HG03457 (cell line): ENCODE data around the gene VWA3A.
"Not testable (repeated sequence)": the region's sequence is repeated elsewhere in the genome, so short reads cannot be mapped to it uniquely, and the experiment has no call there.

Source experiments
- ATAC-seq: cut with Tn5 transposase; IDR thresholded peaks from one replicate; pipeline ENCODE4 v1.9.1; 2021; ENCODE audit warnings: moderate number of reproducible peaks; ENCODE audit not compliant: unreplicated experiment

Gene VWA3A

GRCh38 chr16:22132801-22133200, 40.5 kb downstream of the VWA3A start:
- no peak for ATAC-seq

DNA sequence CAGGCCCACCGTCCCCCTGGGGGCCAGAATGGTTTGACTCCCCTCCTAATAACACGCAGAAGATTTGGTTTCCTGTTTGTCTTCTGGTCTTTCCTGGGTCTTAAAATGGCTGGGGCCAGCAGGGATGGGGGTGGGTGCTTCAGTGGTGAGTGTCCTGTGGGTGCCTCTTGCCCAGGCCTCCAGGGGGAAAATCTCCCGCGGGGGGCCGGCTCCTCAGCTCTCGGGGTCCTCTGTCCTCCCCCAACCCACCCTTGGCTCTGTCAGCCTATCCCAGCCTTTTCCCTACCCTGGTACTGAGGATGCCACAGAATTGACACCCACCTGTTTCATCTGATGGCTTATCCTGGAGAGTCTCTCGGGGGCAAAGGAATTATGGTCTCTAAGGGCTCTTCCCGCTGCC, 46.1 kb downstream of the VWA3A start:
- ATAC-seq: no peak

DNA sequence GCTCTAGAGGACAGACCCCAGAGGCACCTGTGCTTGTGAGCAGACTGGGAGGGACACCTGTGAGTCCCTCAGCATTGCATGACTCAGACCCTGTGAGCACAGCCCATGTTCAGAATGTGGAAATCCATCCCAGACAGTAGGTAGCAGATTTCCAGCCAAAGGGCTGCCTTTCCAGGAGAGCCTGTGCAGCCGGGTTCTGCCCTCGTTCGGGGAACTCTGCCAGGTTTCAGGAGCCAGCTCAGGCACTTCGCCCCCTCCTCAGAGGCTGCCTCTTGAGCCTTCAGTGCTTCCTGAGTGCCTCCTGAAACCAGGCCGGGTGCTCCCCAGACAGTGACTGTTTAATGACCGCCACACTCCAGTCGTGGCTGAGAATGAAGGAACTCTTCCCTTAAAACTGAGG, 46.7 kb downstream of the VWA3A start:
- ATAC-seq: no peak

- ATAC-seq: no peak
These were observed 47.4 kb downstream of the VWA3A start for GRCh38 chr16:22139732-22140131.

DNA sequence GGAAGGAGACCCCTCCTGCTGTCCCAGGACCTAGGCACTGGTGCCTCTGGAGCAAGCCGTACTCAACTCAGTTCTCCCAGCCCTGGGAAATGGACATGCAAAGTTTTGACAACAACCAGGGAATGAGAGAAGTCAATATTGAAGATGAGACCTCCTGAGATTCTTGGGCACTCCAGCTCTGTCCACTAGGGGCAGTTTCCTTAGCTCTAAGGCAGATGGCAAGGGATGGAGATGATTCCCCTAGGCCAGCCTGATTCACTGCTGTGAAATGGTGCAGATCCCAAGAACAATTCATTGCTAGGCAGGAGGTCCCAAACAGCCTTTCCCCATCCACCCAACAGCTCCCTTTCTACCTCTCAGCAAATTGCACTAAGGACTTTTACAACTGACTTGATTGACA, 49.4 kb downstream of the VWA3A start:
- ATAC-seq: no peak

DNA sequence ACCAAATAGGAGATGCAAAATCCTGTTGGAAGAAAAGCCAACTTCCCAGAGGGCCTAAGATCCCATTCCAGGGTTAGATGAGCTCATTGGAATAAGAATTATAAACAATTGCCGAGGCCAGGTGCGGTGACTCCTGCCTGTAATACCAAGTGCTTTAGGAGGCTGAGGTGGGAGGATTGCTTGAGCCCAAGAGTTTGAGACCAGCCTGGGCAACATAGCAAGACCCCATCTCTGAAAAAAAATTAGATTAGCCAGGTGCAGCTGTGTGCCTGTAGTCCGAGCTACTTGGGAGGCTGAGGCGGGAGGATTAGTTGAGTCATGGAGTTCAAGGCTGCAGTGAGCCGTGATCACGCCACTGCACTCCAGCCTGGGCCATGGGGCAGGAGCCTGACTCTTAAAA, 52.2 kb downstream of the VWA3A start:
- no peak for ATAC-seq

DNA sequence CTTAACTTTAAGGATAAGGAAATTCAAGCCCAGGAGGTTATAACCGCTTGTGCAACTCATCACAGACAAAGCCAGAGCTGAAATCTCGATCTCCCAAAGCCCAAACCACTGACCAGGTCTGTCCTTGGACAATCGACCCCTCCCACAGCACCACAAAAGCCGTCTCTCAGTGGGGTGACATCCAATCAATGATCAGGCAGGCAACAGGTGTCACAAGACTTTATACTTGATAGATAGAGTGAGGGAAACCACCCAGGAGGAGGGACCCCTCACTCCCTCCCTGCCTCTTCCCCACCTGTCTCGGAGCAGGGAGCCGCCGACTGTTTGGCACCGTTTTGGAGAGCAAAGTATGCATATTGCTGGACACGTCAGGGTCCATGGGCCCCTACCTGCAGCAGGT, 55.5 kb downstream of the VWA3A start:
- no peak for ATAC-seq

GRCh38 chr16:22151246-22151998, 59.1 kb downstream of the VWA3A start:
- ATAC-seq: no peak

DNA sequence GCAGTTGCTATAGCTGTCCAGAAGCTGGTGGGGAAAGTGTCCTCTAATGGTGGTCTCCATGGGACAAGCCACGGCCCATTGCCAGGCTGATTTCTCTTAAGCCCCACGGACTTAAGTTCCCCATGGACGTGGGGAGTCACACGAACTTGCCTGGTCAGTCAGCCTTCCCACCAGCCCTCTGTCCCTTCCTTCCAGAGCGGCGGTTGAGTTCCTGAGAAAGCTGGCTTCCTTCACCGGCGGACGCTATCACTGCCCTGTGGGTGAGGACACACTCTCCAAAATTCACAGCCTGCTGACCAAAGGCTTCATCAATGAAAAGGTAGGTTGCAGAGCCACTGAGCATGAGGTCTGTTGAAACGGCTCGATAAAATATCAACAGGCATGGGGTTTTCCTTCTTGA, 60.0 kb downstream of the VWA3A start:
- no peak for ATAC-seq

DNA sequence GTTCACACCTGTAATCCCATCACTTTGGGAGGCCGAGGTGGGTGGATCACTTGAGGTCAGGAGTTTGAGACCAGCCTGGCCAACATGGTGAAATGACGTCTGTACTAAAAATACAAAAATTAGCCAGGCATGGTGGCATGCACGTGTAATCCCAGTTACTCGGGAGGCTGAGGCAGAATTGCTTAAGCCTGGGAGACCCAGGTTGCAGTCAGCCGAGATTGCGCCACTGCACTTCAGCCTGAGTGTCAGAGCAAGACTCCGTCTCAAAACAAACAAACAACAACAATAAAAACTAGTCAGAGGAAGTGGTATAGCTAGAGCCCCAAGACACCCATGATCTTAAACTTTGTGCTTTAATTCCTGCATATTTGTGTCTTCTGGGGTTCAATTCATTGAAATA, 60.7 kb downstream of the VWA3A start:
- not testable (repeated sequence) for ATAC-seq

DNA sequence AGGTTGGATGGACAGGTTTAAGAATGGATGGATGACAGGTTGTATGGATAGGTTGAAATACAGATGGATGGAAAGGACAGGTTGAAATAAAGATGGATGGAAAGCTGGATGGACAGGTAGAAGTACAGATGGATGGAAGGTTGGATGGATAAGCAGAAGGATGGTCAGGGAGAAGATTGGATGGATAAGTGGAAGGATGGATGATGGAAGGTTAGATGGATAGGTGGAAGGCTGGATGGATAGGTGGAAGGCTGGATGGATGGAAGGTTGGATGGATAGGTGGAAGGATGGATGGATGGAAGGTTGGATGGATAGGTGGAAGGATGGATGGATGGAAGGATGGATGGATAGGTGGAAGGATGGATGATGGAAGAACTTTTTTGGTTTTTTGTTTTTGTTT, 69.1 kb downstream of the VWA3A start:
- ATAC-seq: no peak

DNA sequence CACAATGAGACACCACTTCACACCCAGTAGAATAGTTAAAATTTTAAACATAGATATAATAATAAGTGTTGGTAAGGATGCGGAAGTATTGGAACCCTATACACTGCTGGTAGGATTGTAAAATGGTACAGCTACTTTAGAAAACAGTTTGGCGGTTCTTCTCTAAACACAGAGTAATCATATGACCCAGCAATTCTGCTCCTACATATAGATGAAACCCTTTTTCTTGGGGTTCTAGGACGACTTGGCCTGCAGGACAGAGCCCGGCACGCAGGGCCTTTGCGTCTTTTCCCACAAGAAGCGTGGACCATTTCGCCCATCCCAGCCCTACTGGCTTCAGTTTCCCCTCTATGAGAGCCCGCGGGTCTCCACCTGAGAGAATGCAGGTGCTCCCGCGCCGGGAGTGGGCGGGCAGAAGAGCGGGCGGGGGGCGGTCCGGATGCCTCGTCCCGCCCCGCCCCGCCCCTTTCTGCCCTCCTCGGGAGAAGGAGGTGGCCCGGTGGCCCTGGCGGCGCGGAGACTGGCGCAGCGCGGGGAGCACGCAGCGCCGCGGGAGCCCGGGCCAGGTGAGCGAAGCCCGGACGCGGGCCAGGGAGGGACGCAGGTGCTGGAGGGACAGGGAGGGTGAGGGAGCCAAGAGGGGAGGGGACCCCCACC, 69.8 kb downstream of the VWA3A start, which contains the start of gene SDR42E2:
Gene SDR42E2 (plus strand): TSS at position 508 of the 657 bp plus-strand sequence. CDS start 3,077 bp downstream, outside the sequence.
- ATAC-seq: no peak

DNA sequence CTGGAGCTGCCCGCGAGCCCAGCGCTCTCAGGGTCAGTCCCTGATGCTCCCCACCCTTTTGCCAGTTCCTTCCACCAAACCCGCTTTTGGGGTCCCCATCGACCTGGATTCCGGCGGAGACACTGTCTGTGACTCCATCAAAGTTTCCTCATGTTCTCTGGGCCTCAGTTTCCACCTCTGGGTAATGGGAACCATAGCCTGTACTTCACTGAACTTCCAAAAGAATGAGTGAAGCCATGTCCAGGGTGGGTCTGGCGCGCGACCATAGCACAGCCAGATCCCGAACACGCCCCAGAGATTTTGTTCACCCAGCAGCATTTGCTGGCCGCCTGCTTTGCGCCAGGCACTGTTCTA, 70.3 kb downstream of the VWA3A start:
- no peak for ATAC-seq

DNA sequence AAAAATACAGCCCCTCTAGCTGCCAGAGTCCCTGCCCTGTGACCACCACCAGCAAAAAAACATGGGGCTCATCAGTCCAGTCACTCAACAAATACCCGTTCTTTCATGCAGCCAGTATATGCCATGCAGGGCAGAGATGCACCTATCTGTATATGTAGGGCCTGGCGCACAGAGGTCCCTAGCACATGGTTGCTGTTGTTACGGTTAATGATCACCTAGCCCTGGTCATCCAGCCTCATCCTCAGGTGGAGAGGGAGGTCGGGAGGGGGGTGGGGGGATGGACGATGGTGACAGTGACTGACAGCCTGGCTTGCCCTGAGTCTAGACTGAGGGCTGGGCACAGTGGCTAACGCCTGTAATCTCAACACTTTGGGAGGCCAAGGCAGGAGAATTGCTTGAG, 71.5 kb downstream of the VWA3A start:
- no peak for ATAC-seq

DNA sequence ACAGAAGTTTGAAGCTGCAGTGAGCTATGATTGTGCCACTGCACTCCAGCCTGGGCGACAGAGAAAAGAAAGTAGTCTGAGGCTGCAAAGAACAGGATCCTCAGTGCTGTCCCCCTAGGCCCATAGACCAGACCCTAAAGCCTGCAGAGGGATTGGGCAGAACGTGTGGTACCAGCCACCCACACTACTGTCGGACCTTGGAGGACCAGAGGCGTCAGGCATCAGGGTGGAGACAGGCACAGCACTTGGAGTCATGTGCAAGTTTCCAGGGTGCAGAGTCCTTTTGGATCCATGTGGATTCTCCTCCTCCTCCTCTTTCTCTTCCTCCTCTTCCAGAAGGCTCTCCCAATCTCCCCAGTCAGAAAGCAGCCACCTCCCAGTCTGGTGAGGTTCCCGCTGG, 72.1 kb downstream of the VWA3A start:
- ATAC-seq: no peak

DNA sequence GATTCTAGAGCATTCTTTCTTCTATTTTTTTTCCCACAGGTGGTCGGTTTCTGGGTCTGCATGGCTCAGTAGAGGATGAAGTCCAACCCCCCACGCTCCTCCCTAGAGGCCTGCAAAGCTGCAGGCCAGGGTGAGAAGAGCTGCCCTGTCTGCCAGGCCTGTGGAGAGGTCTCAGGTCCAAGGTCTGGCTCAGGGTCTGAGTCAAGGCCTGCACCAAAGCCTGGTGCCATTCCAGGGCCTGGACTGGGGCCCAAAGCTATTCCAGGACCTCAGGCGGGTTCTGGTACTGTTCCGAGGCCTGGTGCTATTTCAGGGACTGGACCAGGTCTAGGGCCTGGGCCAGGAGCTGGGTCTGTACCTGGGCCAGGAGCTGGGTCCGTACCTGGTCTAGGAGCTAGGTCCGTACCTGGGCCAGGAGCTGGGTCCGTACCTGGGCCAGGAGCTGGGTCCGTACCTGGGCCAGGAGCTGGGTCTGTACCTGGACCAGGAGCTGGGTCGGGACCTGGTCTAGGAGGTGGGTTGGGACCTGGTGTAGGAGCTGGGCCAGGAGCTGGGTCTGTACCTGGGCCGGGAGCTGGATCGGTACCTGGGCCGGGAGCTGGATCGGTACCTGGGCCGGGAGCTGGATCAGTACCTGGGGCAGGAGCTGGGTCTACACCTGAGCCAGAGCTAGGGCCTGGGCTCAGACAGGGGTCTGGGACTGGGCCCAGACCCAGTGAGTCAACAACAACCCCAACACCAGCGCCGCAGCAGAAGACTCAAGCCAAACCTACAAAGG, 73.4 kb downstream of the VWA3A start:
- ATAC-seq: no peak

DNA sequence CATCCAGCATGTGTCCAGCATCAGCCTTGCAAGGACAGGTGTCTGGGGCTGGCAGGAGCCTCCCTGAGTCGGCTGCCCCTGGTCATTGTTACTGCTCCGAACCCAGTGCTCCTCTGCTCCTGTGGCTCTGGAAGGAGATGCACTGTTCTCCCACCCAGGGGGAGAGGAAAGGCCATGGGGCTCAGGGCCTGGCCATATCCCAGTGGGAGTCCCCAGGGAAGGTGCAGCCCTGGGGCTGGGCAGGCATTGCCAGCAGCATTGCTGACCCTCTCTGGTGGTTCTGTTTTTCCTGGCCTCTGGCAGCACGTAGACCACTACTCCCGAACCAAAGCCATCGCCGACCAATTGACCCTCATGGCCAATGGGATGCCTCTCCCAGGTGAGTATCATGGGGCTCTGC, 79.6 kb downstream of the VWA3A start:
- ATAC-seq: no peak

DNA sequence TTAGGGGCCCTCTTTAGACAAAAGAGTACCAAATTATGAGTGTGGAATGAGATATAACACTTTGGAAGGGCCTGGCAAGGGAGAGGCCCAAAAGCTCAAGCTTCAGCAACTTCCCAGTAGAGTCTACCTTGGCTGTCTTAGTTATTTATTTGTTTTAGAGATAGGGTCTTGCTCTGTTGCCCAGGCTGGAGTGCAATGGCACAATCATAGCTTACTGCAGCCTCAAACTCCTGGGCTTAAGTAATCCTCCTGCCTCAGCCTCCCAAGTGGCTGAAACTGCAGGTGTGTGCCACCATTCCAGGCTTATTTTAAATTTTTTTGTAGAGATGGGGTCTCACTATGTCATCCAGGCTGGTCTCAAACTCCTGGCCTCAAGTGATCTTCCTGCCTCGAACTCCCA, 80.3 kb downstream of the VWA3A start:
- ATAC-seq: not testable (repeated sequence)

DNA sequence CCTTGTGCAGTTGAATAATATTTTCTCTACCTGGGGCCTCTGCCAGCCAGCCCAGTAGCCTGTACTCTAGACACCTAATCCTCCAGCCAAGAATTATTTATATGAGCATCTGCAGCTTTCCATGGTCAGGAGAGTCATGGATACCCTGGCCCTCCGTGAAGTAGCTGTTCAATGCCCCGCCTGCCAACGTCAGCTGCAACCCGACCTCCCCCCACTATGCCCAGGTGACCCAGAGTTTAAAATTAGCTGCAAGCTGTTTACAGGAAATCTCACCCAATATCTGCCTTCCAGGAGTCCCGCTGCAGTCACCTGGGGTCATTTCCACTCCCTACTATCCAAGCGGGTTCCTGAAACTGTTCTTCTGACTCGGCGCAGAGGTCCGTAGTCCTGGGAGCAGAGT, 82.3 kb downstream of the VWA3A start:
- ATAC-seq: no peak

- ATAC-seq: no peak
These were observed 85.9 kb downstream of the VWA3A start for GRCh38 chr16:22177968-22178930.

DNA sequence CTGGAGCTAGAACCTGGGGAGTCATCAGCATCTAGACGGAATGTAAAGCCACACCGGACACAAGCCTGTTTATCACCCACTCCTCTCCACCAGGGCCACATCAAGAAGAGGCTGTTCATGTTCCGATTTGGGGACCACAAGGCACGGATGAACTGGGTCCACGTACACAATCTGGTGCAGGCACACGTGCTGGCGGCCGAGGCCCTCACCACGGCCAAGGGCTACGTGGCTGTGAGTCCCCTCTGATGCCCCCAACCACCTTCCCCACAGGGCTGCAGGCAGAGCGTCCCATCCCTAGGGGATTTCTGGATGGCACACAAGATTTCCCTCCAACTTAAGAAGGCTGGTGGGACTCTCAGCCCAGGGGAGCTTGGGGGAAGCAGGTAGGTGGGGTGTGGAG, 89.1 kb downstream of the VWA3A start:
- ATAC-seq: no peak
